Gastrocnemius medialis (tissue), 4 donors: ENCODE data around the gene SSTR3.

Source experiments
- CTCF ChIP-seq, 5 experiments: fragments of 450-650 bp in 3 of 5; fragments of 200-600 bp in 2 of 5; sonication (generic) in 2 of 5; IDR thresholded peaks in 4 of 5; conservative IDR thresholded peaks in 1 of 5; 1 replicate in 4 of 5; 2 replicates in 1 of 5; pipeline ENCODE4 v1.5.1; 2016 to 2019; ENCODE audit warnings: antibody characterized with exemption in 5 of 5, mild to moderate bottlenecking in 3 of 5, moderate library complexity in 3 of 5
- POLR2A ChIP-seq, 2 donors: fragments of 450-650 bp; IDR thresholded peaks; one replicate each; pipeline ENCODE4 v1.6.1; 2017; ENCODE audit warnings: antibody characterized with exemption in 2 of 2, mild to moderate bottlenecking in 2 of 2, moderate library complexity in 2 of 2

- TF ChIP-seq CTCF (IDR thresholded peaks at IDR 0.05 in 4 of 5, conservative IDR thresholded peaks at IDR 0.05 in 1 of 5) = no peak
- TF ChIP-seq POLR2A (IDR thresholded peaks at IDR 0.05) = no peak
Measured at GRCh38 chr22:37206118-37206840, 6.0 kb downstream of the SSTR3 start.
